OCI-LY1 (cell line): ENCODE results near the gene ATP8A2.

Experiments
- CTCF ChIP-seq: fragments of 200-600 bp; sonication (generic), shearing (Covaris generic); IDR thresholded peaks from 2 replicates; pipeline ENCODE4 v1.5.1; 2017; ENCODE audit warnings: mild to moderate bottlenecking, antibody characterized with exemption, low read length, moderate library complexity, mixed read lengths
- EZH2 ChIP-seq: fragments of 200-600 bp; sonication (generic), shearing (Covaris generic); IDR thresholded peaks from 2 replicates; pipeline ENCODE4 v1.8.0; 2017; ENCODE audit warnings: borderline replicate concordance, mixed run types, mild to moderate bottlenecking, antibody characterized with exemption, low read length, moderate library complexity, mixed read lengths

GRCh38 chr13:25686831-25687470 is 315.2 kb downstream of the ATP8A2 start:
- TF ChIP-seq CTCF: no peak
- TF ChIP-seq EZH2: no peak
